ENCODE results near the gene KRTAP9-7.

DNA sequence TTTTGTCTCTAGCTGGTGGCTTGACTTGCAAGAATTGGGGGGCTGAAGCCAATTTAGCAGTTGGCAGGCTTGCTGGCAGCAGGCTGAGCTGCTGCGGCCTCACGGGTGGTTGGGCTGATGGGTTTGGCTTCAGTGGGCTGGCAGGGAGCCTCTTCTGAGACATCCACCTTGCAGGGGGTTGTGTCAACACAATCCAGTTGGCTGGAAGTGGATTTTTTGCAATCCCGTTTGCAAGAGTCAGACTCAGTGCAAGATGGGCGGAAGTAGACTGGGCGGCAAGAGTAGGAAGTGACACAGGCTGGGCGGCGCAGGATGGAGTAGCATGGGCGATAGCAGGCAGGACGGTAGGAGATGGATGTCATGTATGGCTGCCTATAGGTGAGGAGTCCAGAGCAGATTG is 32.1 kb downstream of the KRTAP9-7 start:
- TF ChIP-seq EZH2 (IDR thresholded peaks at IDR 0.05; ENCODE audit: insufficient read depth, poor library complexity, severe bottlenecking) (no peak), EZH2phosphoT487 (IDR thresholded peaks at IDR 0.05; ENCODE audit: insufficient read depth, low read depth) (no peak)
